K562 (cell line): ENCODE data around the gene MKS1. TPM values are rescaled to one million over a fixed set of nuclear protein-coding genes. Genes with fewer than 3 reads are reported as not detected.

ENCODE experiments used
- ATAC-seq: fragments of 200-7000 bp; cut with Tn5 transposase; 3 replicates; pipeline ENCODE4 v1.9.1; 2020; ENCODE audit warnings: moderate library complexity
- BruUV-seq: library from RNA; stranded (reverse); fragments of 400-500 nt; replicated peaks from 2 replicates; lab custom pipeline; 2021; lab: Mats Ljungman, UMichigan
- CTCF ChIA-PET: fragments of 300-600 bp; formaldehyde crosslinking; extraction: SDS; loops from one replicate; lab custom pipeline; 2021; ENCODE audit warnings: low intra/inter-chr PET ratio; lab: Yijun Ruan, JAX
- POLR2A ChIA-PET: fragments of 300-600, 350-650 bp; sonication (Branson Sonifier 250); formaldehyde crosslinking; extraction: SDS; loops from one replicate; lab custom pipeline; 2021; ENCODE audit warnings: antibody characterized with exemption, inconsistent platforms; lab: Yijun Ruan, JAX
- DNase-seq, 4 experiments: peaks; one replicate each; pipeline versions ENCODE4 v3.0.0 to v3.0.0-alpha.2; 2011 to 2018; ENCODE audit warnings: low spot score in 3 of 4, mixed read lengths in 3 of 4; ENCODE audit errors: extremely low read depth in 1 of 4
- FAIRE-seq: peaks from 2 replicates; lab custom pipeline; 2011; peaks lifted over from hg19 to GRCh38; lab: Jason Lieb, UNC
- H2AFZ ChIP-seq: 2 replicates; pipeline ENCODE4 v1.6.0; 2011; ENCODE audit warnings: low read depth, low read length, control low read depth, inconsistent platforms
- H3K27ac ChIP-seq: fragments of 200-600 bp; 3 replicates; pipeline ENCODE4 v1.8.0; 2011; ENCODE audit warnings: low read depth, mild to moderate bottlenecking, control low read depth, inconsistent platforms, low read length, moderate library complexity, mixed read lengths; ENCODE audit errors: extremely low read depth
- H3K27me3 ChIP-seq, 2 experiments: fragments of 300-600 bp in 1 of 2; 2 replicates in 1 of 2; 3 replicates in 1 of 2; pipeline versions ENCODE4 v1.6.0 to v1.8.0; 2011; ENCODE audit warnings: inconsistent platforms in 2 of 2, low read length in 2 of 2, mild to moderate bottlenecking in 1 of 2, mixed read lengths in 1 of 2, moderate library complexity in 1 of 2; ENCODE audit not compliant: control insufficient read depth in 2 of 2, insufficient read depth in 2 of 2
- H3K36me3 ChIP-seq: fragments of 300-600 bp; 3 replicates; pipeline ENCODE4 v1.8.0; 2011; ENCODE audit warnings: mild to moderate bottlenecking, low read length, inconsistent platforms; ENCODE audit not compliant: control insufficient read depth, insufficient read depth
- H3K4me1 ChIP-seq, 2 experiments: fragments of 200-600 bp in 1 of 2; replicated peaks in 1 of 2; 2 replicates in 1 of 2; 3 replicates in 1 of 2; pipeline versions ENCODE4 v1.5.1 to v1.8.0; 2011; ENCODE audit warnings: inconsistent platforms in 2 of 2, low read length in 2 of 2, mild to moderate bottlenecking in 1 of 2, mixed read lengths in 1 of 2, moderate library complexity in 1 of 2; ENCODE audit not compliant: control insufficient read depth in 2 of 2, insufficient read depth in 2 of 2
- H3K4me2 ChIP-seq: 2 replicates; pipeline ENCODE4 v1.6.1; 2011; ENCODE audit warnings: low read length, control low read depth, inconsistent platforms, mixed read lengths; ENCODE audit not compliant: insufficient read depth
- H3K4me3 ChIP-seq: fragments of 200-600 bp; sonication (generic), shearing (Covaris generic); 2 replicates; pipeline ENCODE4 v1.5.1; 2016; ENCODE audit warnings: control low read depth, inconsistent platforms
- H3K79me2 ChIP-seq: fragments of 200-600 bp; 3 replicates; pipeline ENCODE4 v1.8.0; 2011; ENCODE audit warnings: low read length, inconsistent platforms; ENCODE audit not compliant: control insufficient read depth, insufficient read depth
- H3K9ac ChIP-seq, 2 experiments: 2 replicates each; pipeline versions ENCODE4 v1.6.0 to v1.6.1; 2011; ENCODE audit warnings: low read depth in 2 of 2, low read length in 2 of 2, control low read depth in 1 of 2, inconsistent platforms in 1 of 2, mild to moderate bottlenecking in 1 of 2, mixed read lengths in 1 of 2; ENCODE audit not compliant: insufficient read depth in 1 of 2
- H3K9me1 ChIP-seq: one replicate; pipeline ENCODE4 v1.6.0; 2011; ENCODE audit warnings: inconsistent platforms, mild to moderate bottlenecking, low read length, moderate library complexity; ENCODE audit not compliant: control insufficient read depth, insufficient read depth
- H3K9me3 ChIP-seq: replicated peaks from 2 replicates; pipeline ENCODE4 v1.5.1; 2011; ENCODE audit warnings: low read depth, low read length, inconsistent platforms; ENCODE audit not compliant: control insufficient read depth, insufficient read depth
- H4K20me1 ChIP-seq: replicated peaks from 2 replicates; pipeline ENCODE4 v1.6.1; 2011; ENCODE audit warnings: low read length, inconsistent platforms, mixed read lengths; ENCODE audit not compliant: control insufficient read depth, insufficient read depth
- PBX2 ChIP-seq, 2 experiments: IDR thresholded peaks in 1 of 2; conservative IDR thresholded peaks in 1 of 2; 2 replicates each; pipeline ENCODE4 v1.6.1; 2016; ENCODE audit warnings: low read depth in 2 of 2, mild to moderate bottlenecking in 1 of 2, missing compliant biosample characterization in 1 of 2, missing genetic modification characterization in 1 of 2, moderate library complexity in 1 of 2
- SIX5 ChIP-seq, 2 experiments: IDR thresholded peaks; 2 replicates each; pipeline ENCODE4 v1.6.1; 2011; ENCODE audit warnings: low read length in 2 of 2, borderline replicate concordance in 1 of 2, low read depth in 1 of 2, mild to moderate bottlenecking in 1 of 2, moderate library complexity in 1 of 2; ENCODE audit not compliant: insufficient read depth in 1 of 2
- WGBS: fragments of 100-300 bp; shearing (Covaris generic); methylation state at CpG from one replicate; pipeline ENCODE4 v1.1.6; 2016; ENCODE audit warnings: low coverage, mixed read lengths; ENCODE audit not compliant: insufficient coverage; ENCODE audit errors: missing lambda C conversion rate; 5-methylcytosine and 5-hydroxymethylcytosine counted together
- in situ Hi-C: fragments of 300-500 bp; cut with MboI; formaldehyde crosslinking; loops from 4 replicates; pipeline ENCODE4 v1.15.0; 2018; ENCODE audit warnings: inconsistent platforms, mixed read lengths
- intact Hi-C: fragments of 100-400 bp; cut with micrococcal nuclease; formaldehyde crosslinking; loops from 2 replicates; pipeline ENCODE4 v1.14.2; 2022
- polyA plus RNA-seq, 8 experiments: library from polyadenylated mRNA; depleted of rRNA in 4 of 8; stranded (reverse) in 5 of 8; unstranded in 3 of 8; fragments of >200 nt; fragmentation: Nextera tagmentation in 2 of 8; fragmentation: Illumina TruSeq in 1 of 8; extraction: Ambion mirVana in 2 of 8; extraction: Trizol in 1 of 8; gene quantifications; 2 replicates each; pipeline versions ENCODE4 v1.2.1 to v1.2.3, GENCODE V29; 2011 to 2014; ENCODE audit warnings: inconsistent platforms in 1 of 8, missing spikeins in 1 of 8
- total RNA-seq, 7 experiments: library from RNA; depleted of rRNA in 6 of 7; stranded (reverse); fragments of >200 nt in 6 of 7; fragmentation: Illumina TruSeq in 2 of 7; extraction: Trizol in 2 of 7; gene quantifications; 2 replicates each; pipeline versions ENCODE4 v1.2.1 to v1.2.3, GENCODE V29; 2011 to 2021; ENCODE audit warnings: low replicate concordance in 1 of 7

Gene MKS1
- total and polyA plus RNA-seq, 9 of the 15 experiments (the other 6 are each of a cell fraction or from before 2014, with no cell fraction given), result 16.3 to 31.0 (median 25.9) TPM

GRCh38 chr17:58264407-58265103, 45.5 kb upstream of the MKS1 start:
- Histone ChIP-seq H2AFZ (no peak overlapping the region), H3K27ac (no peak overlapping the region), H3K27me3 (peaks cover 38 to 62% of the 10 kb centered on the region in 2 experiments), H4K20me1 (no peaks in the 10 kb centered on the region), H3K36me3 (no peaks in the 10 kb centered on the region), H3K79me2 (no peaks in the 10 kb centered on the region), H3K4me2 (no peak overlapping the region), H3K9me1 (no peaks in the 10 kb centered on the region), H3K9ac (no peak overlapping the region), H3K4me3 (no peak overlapping the region), H3K4me1 (no peaks in the 10 kb centered on the region), H3K9me3 (no peaks in the 10 kb centered on the region)
- intact Hi-C loops (no loop called here), in situ Hi-C loops (no loop called here)
- TF ChIP-seq SIX5 (IDR thresholded peaks at IDR 0.05; ENCODE audit: borderline replicate concordance in 1 of 2, insufficient read depth in 1 of 2, low read depth in 1 of 2, low read length in 2 of 2), result no peak
- no peak for TF ChIP-seq PBX2 (CRISPR knock-in tag; IDR thresholded peaks at IDR 0.05; ENCODE audit: low read depth)
- TF ChIP-seq PBX2 (tag; conservative IDR thresholded peaks at IDR 0.05; ENCODE audit: low read depth), result 0 out of 2 replicates have a peak, but pooled peaks have one; percentile 28
- ChIA-PET POLR2A (interaction anchor here (1.4 kb wide), 1 partner anchor 15 kb away, joined by 6 read pairs; no protein-coding TSS in a partner anchor), CTCF (interaction anchor here (0.7 kb wide), 1 partner anchor 39 kb away, joined by 3 read pairs; no protein-coding TSS in a partner anchor)
- BruUV-seq, result no TSS peak
- no peak for ATAC-seq
- no peak for DNase-seq
- FAIRE-seq, result no peak
- WGBS, result 6% methylated on average over 6 of the region's 6 CpGs
